BJ (cell line): Measurements from ENCODE around the gene OR6C70. TPM values are rescaled to one million over a fixed set of nuclear protein-coding genes. Genes with fewer than 3 reads are reported as not detected.

Experiments used
- CTCF ChIA-PET: fragments of 350-600 bp; formaldehyde crosslinking; extraction: SDS; loops from one replicate; lab custom pipeline; 2021; ENCODE audit warnings: antibody characterized with exemption, inconsistent platforms; lab: Yijun Ruan, JAX
- POLR2A ChIA-PET: fragments of 300-600 bp; sonication (Branson Sonifier 250); formaldehyde crosslinking; extraction: SDS; loops from one replicate; lab custom pipeline; 2021; ENCODE audit warnings: antibody characterized with exemption; lab: Charles Lee
- DNase-seq: peaks from one replicate; pipeline ENCODE4 v3.0.0-alpha.2; 2011; ENCODE audit warnings: low read depth
- H3K27me3 ChIP-seq: 2 replicates; pipeline ENCODE4 v1.6.0; 2011; ENCODE audit warnings: low read length; ENCODE audit not compliant: control insufficient read depth, insufficient read depth
- H3K36me3 ChIP-seq: 2 replicates; pipeline ENCODE4 v1.5.1; 2011; ENCODE audit warnings: low read length; ENCODE audit not compliant: control insufficient read depth, insufficient read depth
- H3K4me3 ChIP-seq: 2 replicates; pipeline ENCODE4 v1.5.1; 2011; ENCODE audit warnings: low read depth, mild to moderate bottlenecking, control low read depth, low read length
- polyA minus RNA-seq: library from RNA; depleted of rRNA, polyadenylated mRNA; stranded (reverse); fragments of >200 nt; gene quantifications from 2 replicates; pipeline ENCODE4 v1.2.3, GENCODE V29; 2011; rRNA and poly(A)+ RNA removed
- polyA plus RNA-seq: library from polyadenylated mRNA; depleted of rRNA; stranded (reverse); fragments of >200 nt; gene quantifications from 2 replicates; pipeline ENCODE4 v1.2.3, GENCODE V29; 2011; rRNA removed
- TF ChIP-seq, protein P1 (sequence below): IDR thresholded peaks from 2 replicates; pipeline ENCODE4 v1.5.1; 2011; ENCODE audit warnings: low read depth, mild to moderate bottlenecking, control low read depth, inconsistent platforms, low read length, moderate library complexity; ENCODE audit not compliant: insufficient read depth

OR6C70 gene
- polyA plus RNA-seq (not detected in 2 replicates), polyA minus RNA-seq (not detected in 2 replicates)

DNA sequence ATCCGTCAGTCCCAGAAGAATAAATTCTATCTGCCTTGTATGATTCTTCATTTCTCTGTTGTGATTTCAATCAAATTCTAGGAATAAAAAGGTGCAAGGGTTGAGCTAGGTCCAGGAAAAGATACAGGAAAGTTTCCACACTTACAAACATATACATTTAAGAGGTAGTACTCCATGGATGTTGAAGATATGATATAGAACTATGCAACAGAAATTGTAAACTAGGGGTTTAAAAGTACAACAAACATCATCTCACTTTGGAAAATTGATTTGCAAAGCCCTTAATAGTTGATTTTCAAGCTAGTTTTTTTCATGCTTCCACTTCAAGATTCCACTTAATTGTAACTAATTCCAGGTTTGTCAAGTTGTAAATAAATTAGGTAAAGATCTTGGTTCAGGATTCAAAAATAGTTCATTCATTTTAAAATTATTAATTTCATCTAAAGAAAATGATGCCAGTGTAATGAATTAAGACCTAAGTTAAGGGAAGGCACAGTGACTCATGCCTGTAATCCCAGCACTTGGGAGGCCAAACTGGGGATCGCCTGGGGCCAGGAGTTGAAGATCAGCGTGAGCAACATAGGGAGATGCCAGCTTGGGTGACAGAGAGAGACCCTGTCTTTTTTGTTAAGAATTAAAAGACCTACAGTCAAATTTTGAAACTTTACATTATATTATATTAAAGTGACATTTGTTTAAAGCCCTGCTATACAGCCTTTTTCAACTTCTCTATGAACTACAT is at the start of gene OR6C70:
Gene OR6C70 (minus strand): TSS at position 51 of the 742 bp plus-strand sequence. CDS start 0 bp downstream, at position 51.
- no peak within 1 kb of the TSS for H3K4me3 ChIP-seq
- no peak for DNase-seq
- POLR2A ChIA-PET: no interaction called here
- H3K27me3 ChIP-seq: no peaks in the 10 kb centered on the region
- no peaks in the 10 kb centered on the region for H3K36me3 ChIP-seq
- CTCF ChIA-PET: no interaction called here
- TF ChIP-seq, protein P1, sequence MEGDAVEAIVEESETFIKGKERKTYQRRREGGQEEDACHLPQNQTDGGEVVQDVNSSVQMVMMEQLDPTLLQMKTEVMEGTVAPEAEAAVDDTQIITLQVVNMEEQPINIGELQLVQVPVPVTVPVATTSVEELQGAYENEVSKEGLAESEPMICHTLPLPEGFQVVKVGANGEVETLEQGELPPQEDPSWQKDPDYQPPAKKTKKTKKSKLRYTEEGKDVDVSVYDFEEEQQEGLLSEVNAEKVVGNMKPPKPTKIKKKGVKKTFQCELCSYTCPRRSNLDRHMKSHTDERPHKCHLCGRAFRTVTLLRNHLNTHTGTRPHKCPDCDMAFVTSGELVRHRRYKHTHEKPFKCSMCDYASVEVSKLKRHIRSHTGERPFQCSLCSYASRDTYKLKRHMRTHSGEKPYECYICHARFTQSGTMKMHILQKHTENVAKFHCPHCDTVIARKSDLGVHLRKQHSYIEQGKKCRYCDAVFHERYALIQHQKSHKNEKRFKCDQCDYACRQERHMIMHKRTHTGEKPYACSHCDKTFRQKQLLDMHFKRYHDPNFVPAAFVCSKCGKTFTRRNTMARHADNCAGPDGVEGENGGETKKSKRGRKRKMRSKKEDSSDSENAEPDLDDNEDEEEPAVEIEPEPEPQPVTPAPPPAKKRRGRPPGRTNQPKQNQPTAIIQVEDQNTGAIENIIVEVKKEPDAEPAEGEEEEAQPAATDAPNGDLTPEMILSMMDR: no peak

DNA sequence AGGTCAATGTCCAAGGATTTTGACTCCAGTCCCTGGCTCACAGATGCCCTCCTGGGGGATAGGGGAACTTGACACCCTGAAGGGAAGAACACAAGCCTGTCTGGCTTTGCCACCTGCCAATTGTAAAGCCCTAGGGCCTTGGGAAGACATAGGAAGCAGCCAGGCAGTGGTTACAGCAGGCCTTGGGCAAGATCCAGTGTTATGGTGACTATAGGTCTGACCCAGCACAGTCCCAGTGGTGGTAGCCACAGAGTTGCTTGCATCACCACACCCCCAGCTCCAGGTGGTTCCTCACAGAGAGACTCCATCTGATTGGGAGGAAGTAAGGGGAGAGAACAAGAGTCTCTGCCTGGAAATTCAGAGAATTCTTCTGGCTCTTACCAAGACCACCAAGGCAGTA is 46.5 kb upstream of the OR6C70 start:
- CTCF ChIA-PET: no interaction called here
- TF ChIP-seq, protein P1: no peak
- H3K36me3 ChIP-seq: no peaks in the 10 kb centered on the region
- H3K27me3 ChIP-seq: no peaks in the 10 kb centered on the region
- no peak overlapping the region for H3K4me3 ChIP-seq
- POLR2A ChIA-PET: no interaction called here
- no peak for DNase-seq

DNA sequence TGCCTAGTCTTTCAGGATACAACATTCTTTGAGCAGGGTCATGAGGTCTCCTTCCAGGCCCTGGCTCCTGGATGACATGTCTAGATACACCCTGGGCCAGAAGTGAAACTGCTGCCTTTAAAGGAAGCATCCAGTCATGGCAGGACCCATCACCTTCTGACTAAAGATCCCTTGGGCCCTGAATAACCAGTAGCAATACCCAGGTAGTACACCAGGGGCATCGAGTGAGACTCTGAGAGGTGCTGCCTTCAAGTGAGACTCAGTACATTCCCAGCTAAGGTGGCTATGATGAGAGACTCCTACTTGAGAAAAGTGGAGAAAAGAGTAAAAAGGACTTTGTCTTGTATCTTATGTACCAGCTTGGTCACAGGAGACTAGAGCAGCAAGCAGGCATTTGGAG is 45.8 kb upstream of the OR6C70 start:
- TF ChIP-seq, protein P1: no peak
- H3K4me3 ChIP-seq: no peak overlapping the region
- ChIA-PET POLR2A (no interaction called here), CTCF (no interaction called here)
- H3K36me3 ChIP-seq: no peaks in the 10 kb centered on the region
- no peaks in the 10 kb centered on the region for H3K27me3 ChIP-seq
- DNase-seq: no peak

DNA sequence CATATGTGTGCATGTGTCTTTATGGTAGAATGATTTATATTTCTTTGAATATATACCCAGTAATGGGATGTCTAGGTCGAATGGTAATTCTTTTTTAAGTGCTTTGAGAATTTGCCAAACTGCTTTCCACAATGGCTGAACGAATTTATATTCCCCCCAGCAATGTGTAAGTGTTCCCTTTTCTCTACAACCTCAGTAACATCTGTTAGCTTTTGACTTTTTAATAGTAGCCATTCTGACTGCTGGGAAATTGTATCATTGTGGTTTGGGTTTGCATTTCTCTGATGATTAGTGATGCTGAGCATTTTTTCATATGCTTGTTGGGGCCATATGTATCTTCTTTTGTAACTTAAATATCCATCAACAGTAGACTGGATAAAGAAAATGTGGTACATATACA is 31.7 kb upstream of the OR6C70 start:
- H3K36me3 ChIP-seq: no peaks in the 10 kb centered on the region
- TF ChIP-seq, protein P1: no peak
- POLR2A ChIA-PET: no interaction called here
- CTCF ChIA-PET: no interaction called here
- no peaks in the 10 kb centered on the region for H3K27me3 ChIP-seq
- no peak for DNase-seq
- H3K4me3 ChIP-seq: no peak overlapping the region

DNA sequence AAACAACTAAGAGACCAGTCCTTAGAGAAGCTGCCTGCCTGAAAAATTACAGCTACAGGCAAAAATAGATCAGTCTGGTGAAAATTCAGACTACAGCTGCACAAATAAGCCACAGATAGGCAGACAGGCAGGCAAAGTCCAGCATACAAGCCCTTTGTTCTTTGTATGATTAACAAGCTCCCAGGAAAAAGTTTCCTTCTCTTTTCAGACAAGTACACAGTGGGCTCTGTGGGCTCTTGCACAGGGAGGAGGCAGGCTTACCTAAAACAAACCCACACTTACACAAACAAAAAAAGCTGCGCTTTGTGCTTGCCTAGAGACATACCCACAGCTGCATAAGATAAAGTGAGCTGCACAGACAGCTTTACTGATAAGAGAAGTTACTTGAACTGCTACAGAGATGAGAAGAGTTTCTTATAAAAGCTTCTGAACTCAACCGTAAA is 29.9 kb upstream of the OR6C70 start:
- CTCF ChIA-PET: no interaction called here

More for the DNA sequence above, 29.9 kb upstream of the OR6C70 start:
- H3K4me3 ChIP-seq: no peak overlapping the region
- TF ChIP-seq, protein P1: no peak
- POLR2A ChIA-PET: no interaction called here
- no peak for DNase-seq
- H3K27me3 ChIP-seq: no peaks in the 10 kb centered on the region
- H3K36me3 ChIP-seq: no peaks in the 10 kb centered on the region
